HG03571 (cell line): ENCODE results near the gene FBN3.
"Not testable (repeated sequence)": the region's sequence is repeated elsewhere in the genome, so short reads cannot be mapped to it uniquely, and the experiment has no call there.

Experiments
- ATAC-seq: cut with Tn5 transposase; IDR thresholded peaks from one replicate; pipeline ENCODE4 v1.9.1; 2021; ENCODE audit not compliant: unreplicated experiment

The FBN3 gene

DNA sequence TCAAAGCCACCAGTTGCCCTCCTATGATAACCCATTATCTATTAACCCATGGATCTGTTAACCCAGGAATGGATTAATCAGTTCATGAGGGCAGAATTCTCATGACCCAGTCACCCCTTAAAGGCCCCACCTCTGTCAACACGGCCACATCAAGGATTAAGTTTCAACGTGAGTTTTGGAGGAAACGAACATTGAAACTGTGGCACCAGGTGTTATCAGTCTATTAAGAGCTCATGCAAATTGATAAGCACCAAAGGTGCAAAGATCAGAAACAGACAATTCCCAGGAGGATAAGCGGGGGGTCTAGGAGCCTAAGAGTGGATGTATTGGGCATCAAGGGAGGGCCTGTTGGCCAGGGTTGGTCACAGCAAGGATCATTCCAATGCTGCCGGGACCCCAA is 124.1 kb downstream of the FBN3 start:
- no peak for ATAC-seq

DNA sequence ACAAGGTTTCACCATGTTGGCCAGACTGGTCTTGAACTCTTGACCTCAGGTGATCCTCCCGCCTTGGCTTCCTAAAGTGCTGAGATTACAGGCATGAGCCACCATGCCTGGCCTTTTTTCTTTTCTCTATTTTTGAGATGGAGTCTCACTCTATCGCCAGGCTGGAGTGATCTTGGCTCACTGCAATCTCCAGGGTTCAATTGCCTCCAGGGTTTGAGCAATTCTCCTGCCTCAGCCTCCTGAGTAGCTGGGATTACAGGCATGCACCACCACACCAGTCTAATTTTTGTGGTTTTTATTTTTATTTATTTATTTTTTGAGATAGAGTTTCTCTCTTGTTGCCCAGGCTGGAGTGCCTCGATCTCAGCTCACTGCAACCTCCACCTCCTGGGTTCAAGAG is 125.1 kb downstream of the FBN3 start:
- ATAC-seq = not testable (repeated sequence)

- no peak for ATAC-seq
These were observed 126.0 kb downstream of the FBN3 start for GRCh38 chr19:8023371-8023770.

DNA sequence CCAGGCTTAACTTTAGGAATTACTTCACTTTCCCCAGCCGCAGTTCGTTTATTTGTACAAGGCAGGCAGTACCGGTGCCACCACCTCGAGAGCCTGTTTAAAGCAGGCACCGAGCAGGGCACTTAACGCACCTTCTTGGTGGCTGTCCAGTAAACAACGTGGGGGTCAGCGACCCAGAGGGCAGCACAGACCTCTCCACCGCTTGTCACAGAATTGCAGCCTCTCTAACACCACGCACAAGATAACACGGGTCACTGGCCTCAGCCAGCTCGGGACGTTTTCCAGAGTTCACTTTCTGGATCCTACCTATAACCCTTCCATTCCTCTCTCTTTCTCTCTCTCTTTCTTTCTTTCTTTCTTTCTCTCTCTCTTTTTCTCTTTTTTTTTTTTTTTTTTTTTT is 127.1 kb downstream of the FBN3 start:
- no peak for ATAC-seq

- ATAC-seq = no peak
These were observed 128.0 kb downstream of the FBN3 start for GRCh38 chr19:8021374-8021773.

DNA sequence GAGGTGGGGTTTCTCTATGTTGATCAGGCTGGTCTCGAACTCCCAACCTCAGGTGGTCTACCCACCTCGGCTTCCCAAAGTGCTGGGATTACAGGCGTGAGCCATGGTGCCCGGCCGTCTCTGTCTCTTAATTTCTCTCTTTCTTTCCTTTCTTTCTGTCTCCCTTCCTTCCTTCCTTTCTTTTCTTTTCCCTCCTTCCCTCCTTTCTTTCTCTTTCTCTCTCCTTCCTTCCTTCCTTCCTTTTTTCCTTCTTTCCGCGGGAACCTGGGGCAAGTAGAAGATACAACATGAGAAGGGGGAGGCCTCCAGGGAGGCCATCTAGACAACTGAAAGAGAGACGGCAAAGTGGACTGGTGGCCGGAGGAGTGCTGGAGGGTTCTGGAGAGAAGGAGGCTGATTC is 128.7 kb downstream of the FBN3 start:
- no peak for ATAC-seq

DNA sequence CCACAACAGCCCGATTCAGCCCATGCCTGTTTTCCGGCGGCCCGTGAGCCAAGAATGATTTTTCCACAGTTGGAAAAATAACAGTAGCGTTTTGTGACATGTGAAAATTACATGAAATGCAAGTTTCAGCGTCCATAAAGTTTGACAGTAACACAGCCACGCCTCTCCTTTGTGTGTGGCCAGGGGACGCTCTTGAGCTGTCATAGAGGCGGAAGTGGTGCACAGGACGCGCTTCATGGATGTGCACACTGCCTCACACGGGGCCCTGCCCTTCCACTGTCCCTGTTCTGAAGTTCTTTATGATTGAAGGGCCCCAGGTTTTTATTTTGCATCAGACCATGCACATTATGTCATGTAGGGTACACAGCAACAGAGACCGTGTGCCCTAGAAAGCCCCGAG is 131.6 kb downstream of the FBN3 start:
- no peak for ATAC-seq
